Effector CD8-positive, alpha-beta T cell (primary cell): ENCODE data around the gene GABARAP.
"Not testable (repeated sequence)": the region's sequence is repeated elsewhere in the genome, so short reads cannot be mapped to it uniquely, and the experiment has no call there.

ENCODE experiments used
- DNase-seq: peaks from one replicate; lab custom pipeline; 2025; lab: John Stamatoyannopoulos, UW

GABARAP gene

DNA sequence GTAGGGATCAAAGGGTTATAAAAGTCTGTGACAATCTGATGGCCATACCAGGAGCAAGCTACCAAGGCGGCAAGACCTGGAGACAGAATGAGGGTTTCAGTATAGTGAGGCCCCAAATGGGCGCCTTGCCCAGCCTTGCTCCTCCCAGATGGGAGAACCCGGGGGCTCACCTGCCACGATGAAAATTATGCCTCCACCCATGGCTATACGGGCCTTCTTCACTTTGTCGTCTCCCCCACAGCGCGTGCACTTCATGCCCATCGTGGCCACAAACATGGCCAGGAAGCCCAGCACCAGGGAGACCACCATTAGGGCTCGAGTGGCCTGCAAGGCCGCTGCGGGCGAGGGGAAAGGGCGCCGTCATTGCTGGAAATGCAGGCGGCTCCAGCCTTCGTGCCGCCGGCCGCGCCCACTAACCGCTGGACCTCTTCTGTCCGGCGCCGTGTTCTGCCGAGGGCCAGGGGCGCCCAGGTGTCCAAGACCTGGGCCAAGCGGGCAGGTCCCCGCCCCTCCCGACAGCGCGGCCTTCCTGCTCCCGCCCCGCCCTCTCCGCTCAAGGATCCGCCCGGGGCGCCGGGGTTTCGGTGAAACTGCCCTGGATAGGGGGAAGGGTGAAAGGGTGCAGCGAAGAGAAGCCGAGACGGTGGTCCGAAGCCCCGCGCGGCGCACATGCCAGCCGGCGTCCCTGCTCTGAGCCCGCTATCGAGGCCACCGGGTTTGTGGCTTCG, 18.6 kb upstream of the GABARAP start:
- peak; percentile 33 for DNase-seq

DNA sequence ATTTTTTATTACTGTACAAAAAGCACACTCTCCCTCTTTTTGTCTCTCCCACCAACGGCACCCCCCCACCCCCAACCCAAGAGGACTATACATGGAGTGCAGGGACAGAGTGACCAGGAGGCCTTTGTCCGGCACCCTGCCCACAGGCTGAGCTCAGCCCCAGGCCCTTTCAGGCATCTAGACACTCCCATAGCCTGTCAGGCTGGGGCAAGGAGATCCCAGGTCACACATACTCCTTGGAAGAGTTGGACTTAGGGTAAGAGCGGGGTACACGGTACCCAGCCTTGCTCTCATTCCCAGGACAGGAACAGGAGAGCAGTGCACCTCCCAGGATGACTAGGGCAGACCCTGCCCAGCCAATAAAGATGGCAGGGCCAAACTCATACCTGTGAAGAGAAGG, 17.9 kb upstream of the GABARAP start:
- DNase-seq, result no peak

DNA sequence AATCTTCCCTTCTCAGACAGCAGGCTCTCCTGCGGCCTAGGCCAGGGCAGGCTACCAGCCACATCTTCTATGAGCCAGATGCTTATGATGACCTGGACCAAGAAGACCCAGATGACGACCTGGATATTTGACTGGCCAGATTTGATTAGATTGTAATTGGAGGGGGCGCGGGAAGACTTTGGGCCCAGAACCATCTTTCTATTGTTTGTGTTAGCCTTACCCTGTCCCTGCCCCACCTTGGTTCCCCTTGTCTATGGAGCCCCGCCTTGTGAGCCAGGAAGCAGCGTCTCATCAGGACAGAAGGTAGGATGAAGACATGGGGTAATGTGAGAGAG, 17.3 kb upstream of the GABARAP start:
- no peak for DNase-seq

DNA sequence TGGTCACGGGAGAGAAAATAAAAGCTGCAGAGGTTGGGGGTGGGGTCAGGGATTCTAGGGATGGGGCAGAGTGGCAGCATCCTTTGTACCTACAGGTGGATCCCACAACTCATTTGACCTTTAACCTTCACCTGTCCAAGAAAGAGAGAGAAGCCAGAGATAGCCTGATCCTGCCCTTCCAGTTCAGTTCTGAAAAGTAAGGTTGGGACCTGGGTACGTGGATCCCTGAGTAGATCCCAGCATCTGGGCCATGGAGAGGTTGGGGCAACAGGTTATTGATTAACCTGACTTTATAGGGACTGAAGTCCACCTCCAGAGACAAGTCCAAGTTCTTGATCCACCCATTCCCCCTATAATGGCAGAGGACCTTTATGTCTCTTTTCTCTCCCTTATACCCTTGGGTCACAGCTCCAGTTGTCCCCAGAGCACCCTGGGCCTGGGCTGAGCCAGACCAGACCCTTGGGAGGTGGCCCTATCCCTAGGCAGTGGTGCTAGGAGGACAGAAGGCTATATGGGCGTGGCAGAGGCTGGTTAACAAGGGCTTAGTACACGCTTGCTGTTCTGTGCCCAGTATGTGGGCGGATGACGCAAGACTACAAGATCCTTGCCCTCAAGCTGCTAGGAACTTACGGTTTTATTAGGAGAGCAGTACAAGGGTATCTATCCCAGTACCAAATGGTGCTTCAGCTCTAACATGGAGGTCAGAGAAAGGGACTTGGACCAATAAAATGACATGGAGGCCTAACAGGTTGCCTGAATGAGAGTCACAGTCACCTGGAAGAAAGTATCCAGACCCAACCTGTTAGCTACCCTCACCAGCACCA, 16.7 kb upstream of the GABARAP start:
- DNase-seq, result no peak

DNA sequence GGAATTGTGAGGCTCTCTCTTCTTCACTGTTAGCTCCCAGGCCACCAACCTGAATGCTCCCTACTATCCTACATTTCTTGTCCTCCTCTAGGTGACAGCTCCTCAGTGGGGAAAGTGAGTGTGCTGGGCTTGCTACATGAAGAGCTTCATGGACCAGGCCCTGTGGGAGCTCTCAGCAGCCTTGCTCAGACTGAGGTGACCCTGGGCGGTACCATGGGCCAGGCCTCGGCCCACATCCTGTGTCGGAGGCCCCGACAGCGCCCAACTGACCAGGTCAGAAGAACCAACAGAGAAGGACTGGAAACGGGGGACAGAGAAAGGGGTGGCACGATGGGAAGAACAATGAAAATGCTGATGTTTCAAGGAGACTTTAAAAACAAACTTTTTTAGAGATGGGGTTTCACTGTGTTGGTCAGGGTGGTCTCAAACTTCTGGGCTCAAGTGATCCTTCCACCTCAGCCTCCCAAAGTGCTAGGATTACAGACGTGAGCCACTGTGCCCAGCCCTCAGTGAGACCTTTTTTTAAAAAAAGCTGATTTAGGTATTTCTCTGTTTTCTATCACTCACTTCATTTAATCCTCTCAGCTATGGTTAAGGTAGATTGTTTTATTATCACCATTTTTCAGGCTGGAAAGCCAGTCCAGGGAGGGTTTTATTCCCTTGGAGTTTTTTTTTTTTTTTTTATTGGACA, 14.7 kb upstream of the GABARAP start:
- DNase-seq, result no peak

DNA sequence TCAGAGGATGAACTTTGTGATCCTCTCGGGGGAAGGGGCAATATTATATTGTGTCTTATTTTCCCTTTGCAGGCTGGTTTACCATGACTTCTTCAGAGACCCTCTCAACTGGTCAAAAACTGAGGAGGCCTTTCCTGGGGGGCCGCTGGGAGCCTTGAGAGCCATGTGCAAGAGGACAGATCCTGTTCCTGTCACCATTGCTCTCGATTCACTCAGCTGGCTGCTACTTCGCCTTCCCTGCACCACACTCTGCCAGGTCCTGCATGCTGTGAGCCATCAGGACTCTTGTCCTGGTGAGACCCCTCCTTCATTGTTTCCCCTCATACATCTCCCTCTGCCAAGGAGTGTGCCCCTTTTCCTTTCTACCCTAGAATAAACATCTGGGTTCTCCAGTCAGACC, 12.3 kb upstream of the GABARAP start:
- no peak for DNase-seq

DNA sequence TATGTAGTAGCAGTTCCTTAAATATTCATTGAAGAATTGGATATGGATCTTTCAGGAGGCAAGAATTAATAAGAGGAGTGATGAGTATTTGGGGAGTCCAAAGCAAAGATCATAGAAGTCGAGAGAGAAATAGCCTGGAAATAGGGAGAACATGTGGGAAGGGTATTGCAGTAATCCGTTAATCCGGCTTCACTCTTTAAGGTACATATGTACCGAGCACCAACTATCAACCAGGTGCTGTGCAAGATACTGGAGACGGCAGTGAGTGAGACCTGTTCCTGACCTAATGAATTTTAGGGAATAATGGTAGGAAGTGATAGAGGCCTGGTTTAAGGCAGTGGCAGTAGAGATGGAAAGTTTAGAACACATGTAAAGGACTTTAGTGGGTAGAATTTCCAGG, 10.8 kb upstream of the GABARAP start:
- DNase-seq, result no peak

DNA sequence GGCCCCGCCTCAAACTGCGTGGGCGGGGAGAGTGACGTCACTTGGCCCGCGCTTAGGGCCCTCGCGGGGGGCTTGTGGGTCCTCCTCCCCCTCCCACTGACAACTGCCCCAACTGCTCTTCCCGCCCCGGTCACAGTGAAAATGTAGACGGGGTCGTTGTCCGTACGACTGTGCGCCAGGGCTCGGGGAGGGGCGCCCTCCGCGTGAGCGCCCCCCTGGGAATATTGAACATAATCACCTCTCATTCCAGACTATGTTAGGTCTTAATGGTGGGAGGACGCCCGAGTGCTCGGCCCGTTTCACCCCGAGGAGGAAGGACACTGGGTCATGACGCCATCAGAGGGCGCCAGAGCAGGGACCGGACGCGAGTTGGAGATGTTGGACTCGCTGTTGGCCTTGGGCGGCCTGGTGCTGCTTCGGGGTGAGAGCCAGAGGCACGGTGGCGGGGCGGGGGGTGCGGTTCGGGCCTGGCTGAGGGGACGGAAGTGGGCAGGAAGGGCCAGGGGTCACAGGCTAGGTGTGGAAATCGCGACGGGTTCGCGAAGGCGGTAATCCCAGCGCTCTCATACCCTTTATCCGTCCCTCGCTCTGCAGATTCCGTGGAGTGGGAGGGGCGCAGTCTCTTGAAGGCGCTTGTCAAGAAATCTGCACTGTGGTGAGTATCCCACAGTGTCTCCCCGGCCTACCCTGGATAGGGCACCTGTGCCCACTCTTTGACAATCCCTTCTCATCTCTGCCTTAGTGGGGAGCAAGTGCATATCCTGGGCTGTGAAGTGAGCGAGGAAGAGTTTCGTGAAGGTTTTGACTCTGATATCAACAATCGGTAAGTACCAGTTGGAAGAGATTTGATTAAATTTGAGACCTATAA, 10.2 kb upstream of the GABARAP start, which contains the start of gene ELP5:
TSS of gene ELP5 (plus strand) at position 40 of the 868 bp plus-strand sequence. CDS start at position 376, 336 bp downstream.
- DNase-seq, result peak; percentile 79

DNA sequence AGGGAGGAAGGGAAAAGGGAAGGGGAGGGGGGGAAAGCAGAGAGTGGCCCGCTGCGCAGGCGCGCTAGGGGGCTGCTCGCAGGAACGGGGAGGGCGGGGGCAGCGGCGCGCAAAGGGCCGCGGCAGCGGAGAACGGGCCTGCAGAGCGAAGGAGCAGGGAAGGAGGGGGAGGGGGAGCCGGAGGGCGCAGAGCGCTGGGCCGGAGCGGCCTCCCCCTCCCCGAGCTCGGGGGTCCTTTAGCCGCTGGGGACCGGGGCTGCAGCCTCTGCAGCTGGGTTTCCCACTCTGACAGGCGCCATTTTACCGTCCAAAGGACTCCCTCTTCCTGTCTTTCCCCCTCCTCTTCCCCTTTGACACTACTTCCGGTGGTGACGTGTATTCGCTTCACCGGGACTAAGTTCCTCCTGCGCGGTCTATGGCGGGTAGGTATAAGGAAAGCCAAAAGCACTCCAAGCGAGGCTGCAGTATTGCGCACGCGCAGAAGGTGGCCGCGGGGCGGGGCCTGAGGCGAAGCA, 9.5 kb upstream of the GABARAP start, which contains the start of gene CTDNEP1:
TSS of gene CTDNEP1 (minus strand) at position 74 of the 515 bp plus-strand sequence. CDS start 438 bp downstream, outside the sequence.
- DNase-seq, result peak; percentile 99

DNA sequence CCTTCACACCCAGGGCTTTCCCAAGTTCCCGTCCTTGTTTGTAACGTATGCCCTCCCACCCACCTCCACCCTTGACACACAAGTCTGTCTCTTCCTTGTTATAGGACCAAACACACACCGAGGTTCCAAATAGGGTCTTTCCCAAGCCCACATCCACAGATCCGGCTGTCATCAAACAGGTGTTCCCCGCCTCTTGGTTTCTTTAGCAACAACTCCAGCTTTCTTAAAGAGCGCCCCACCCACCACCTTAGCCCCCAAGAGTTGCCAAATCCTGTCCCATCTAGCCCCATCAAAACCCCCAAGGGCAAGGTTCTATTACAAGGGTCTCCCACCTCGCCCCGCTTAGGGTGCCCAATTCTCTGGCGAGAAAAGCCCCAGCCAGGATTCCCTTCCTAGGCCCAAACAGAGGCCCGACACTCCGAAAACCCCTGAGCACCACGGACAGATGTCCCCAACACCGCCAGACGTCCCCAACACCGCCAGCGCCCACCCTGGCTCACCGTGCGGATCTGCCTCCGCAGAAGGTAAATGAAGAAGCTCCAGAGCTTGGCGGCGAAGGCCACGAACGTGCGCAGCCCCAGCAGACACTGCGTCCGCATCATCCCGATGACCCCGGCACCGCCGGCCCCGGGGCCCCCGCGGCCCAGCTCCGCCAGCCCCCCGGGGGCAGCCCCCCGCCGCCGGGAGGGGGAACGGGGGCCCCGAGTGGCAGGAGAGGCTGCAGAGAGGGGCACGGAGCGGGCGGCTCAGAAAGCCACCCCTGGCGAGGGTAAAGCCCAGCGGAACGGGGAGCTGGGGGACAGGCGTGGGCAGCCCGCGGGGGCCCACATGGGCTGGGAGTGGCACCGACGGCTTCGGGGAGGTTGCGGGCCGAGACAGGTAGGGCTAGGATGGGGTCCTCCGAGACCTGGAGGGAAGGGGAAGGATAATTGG, 8.7 kb upstream of the GABARAP start:
- DNase-seq, result no peak

DNA sequence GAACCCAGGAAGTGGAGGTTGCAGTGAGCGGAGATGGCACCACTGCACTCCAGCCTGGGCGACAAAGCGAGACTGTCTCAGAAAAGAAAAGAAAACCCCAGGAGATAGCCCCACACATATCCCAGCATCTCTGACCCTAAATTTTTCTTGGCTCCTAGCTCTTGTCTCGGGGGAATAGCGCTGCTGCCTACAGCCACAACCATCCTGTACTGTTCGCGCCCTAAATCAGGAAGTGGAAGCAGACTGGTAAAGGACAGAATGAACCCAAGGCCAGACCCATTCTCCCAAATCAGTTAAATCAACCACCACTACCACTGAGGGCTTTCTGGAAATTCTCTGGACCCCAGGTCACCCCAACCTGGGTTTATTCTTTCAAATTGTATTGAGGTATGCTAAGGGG, 7.6 kb upstream of the GABARAP start:
- DNase-seq, result no peak

DNA sequence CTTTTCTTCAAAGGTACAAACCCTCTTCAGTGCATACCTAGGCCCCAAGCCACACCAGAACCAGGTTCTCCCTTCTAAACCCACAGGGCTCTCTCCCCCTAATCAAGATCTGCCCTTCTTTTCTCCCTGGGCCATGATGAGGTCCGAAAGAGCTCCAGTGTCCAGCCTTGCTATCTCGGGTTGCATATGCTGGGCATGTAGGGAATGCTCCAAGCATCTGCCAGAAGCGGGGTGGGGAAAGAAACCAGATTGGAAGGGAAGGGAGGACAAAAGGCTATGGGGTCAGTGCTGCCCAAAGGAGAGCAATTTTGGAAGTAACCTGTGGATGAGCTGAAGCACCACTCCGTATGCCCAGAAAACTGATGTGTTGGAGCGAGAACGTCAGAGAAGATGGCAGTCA, 7.0 kb upstream of the GABARAP start:
- no peak for DNase-seq

DNA sequence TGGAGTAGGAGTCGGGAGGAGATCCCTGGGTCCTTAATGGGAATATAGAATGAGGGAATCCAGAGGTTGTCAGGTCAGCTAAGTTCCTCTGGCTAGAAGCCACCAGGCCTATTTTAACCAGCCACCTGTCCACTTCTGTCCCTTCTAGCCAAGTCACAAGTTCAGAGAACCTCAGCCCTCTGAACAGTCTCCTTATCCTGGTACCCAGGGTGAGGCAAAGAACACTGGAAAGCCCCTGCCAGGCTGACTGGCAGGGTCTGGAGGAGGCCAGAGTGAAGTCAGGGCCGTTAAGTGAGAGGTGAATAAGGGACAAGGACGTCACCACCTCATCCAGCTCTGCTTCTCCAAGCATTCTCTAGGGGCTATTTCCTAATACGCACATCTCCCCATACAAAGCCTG, 6.5 kb upstream of the GABARAP start:
- DNase-seq, result no peak

DNA sequence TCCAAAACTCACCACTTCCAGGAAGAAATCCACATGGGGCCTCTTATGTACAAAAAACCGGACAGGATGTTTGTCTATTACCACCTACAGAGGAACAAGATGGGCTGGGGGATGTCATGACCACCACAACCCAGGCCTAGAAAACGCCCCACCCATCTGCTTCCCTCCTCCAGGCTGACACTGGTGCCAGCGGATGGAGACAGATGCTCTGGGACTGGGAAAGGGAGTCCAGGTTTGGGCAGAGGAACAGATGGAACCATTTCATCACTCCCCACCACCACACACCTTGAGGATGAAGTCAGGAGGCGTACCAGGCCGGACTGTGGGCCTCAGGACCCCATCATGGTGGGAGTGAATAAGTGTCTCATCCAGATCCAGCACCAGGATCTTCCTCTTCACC, 4.5 kb upstream of the GABARAP start:
- no peak for DNase-seq

DNA sequence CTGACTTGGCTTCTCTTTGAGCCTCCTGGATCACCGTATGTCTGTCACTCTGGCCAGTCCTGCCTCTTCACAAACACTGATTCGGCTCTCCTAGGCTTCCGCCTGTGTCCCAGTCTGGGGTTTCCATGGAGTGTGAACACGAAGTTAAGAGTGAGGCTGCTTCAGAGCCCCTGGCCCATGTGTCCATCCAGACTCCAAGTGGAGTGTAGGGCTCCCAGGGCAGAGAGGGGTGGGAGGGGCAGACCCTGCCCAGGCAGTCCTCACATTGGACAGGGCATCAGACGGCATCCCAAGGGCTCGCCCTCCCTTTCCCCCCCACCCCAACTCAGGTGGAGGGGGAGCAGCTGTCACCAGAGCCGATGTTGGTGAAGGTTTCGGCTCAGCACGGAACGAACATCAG, 1.6 kb upstream of the GABARAP start:
- not testable (repeated sequence) for DNase-seq

DNA sequence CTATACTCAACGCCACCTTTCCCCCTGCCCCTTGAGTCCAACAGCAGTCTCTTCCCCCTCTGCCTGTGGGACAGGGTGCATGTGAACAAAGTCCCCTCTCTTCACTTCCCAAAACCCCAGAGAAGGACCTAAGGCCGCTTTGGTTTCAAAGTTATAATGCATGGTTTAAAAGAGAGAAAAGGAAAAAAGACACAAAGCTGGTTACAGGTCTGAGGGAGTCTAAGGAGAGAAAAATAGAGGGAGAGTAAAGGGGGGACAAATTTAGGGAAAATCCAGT, 1.1 kb upstream of the GABARAP start:
- no peak for DNase-seq

DNA sequence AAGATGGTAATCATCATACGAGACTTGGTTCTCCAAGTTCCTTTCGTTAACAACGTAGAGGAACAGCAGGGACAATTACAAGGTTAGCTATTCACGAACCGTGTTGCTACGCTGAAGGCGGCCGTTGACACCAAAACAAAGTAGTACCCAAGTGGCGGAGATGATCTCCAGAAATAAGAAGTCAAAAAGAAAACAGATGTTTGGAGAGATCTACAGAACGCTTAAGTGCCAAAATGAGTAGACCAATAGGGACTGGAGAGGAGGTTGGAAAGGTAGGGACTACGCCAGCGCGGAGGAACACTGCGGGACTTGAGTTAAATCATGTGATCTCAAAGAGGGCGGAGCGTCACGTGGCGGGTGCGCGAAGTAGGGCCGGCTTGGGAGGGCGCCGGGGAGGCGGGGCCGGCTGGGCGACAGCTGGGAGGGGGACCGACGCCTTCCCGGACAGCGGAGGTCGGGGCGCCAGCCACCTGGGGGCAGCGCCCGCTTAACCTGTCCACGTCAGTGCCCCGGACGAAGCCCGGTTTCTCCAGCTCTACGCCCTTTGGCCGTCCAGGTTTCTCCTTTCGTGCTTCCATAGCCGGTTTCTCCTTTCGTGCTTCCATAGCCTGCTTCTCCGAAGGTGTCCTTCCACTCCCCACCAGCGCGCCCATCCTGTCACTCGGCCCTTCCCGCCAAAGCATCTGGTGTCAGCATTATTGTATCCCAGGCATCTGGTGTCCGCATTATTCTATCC, 636 bp upstream of the GABARAP start:
- DNase-seq, result peak; percentile 93

DNA sequence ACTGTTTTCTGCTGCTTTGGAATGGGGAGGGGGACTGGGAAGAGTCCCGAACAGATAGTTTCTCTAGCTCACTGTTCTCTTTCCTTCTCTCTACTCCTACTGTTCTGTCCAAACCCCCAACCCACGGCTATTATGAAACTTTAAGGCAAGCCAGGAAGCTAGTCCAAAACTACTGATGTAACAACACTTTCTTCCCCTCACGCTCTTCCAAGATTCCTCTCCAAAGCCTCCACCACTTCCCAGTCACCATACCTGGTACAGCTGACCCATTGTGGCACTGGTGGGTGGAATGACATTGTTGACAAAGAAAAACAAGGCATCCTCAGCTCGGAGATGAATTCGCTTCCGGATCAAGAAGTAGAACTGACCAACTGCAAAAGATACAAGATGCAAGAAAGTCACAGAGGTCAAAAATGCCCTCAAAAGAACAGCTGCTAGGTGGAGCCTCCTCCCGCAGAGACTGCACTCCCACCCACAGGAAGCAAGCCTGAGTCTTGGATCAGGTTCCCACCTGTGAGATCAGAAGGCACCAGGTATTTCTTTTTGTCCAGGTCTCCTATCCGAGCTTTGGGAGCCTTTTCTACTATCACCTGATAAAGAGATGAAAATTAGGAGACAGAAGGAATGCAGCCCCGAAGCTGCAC, 1.0 kb downstream of the GABARAP start:
- no peak for DNase-seq

DNA sequence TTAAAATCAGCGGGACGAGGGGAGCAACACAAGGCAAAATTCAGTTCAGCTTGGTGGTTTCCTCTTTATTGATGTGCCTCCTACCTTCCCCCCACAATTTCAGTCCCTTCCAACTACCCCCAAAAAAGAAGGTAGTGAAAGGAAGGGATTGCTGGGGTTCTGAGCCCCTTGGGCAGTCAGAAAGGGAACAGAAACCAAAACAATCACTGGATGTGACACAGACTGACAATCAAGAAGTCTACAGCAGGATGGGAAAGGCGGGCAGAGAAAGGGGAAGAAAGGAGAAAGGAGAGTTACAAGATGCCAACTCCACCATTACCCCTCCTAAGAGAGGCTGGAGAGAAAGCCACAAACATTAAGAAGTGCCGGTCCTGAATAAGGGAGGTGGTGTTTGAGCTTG, 1.9 kb downstream of the GABARAP start:
- no peak for DNase-seq
